ENCODE measurements around the gene SMC2. TPM values are rescaled to one million over a fixed set of nuclear protein-coding genes. Genes with fewer than 3 reads are reported as not detected.

The SMC2 gene
- total and polyA plus RNA-seq, 2 of the 13 experiments (the other 11 are each of a cell fraction or from before 2014, with no cell fraction given), result 5.6 to 36.7 TPM

GRCh38 chr9:104082168-104082567, 11.9 kb upstream of the SMC2 start:
- no peak for FAIRE-seq
- TF ChIP-seq CEBPZ (IDR thresholded peaks at IDR 0.05; ENCODE audit: low read length) (no peak), EZH2 (conservative IDR thresholded peaks at IDR 0.05; ENCODE audit: low read depth, low read length) (no peak), YEATS4 (CRISPR knock-in tag; IDR thresholded peaks at IDR 0.05; ENCODE audit: borderline replicate concordance) (no peak), ZNF556 (CRISPR knock-in tag; IDR thresholded peaks at IDR 0.05; ENCODE audit: borderline replicate concordance) (no peak), ZNF253 (CRISPR knock-in tag; IDR thresholded peaks at IDR 0.05; ENCODE audit: borderline replicate concordance) (no peak), SNAPC5 (CRISPR knock-in tag; IDR thresholded peaks at IDR 0.05; ENCODE audit: borderline replicate concordance) (no peak), ZNF350 (CRISPR knock-in tag; IDR thresholded peaks at IDR 0.05; ENCODE audit: borderline replicate concordance, low read depth) (no peak), MED1 (CRISPR knock-in tag; IDR thresholded peaks at IDR 0.05) (no peak), CERS6 (CRISPR knock-in tag; IDR thresholded peaks at IDR 0.05) (no peak), GATAD1 (CRISPR knock-in tag; IDR thresholded peaks at IDR 0.05) (no peak), TBX2 (CRISPR knock-in tag; IDR thresholded peaks at IDR 0.05; ENCODE audit: borderline replicate concordance) (no peak), BATF2 (CRISPR knock-in tag; IDR thresholded peaks at IDR 0.05) (no peak), SRY (CRISPR knock-in tag; IDR thresholded peaks at IDR 0.05) (no peak), ZNF652 (CRISPR knock-in tag; IDR thresholded peaks at IDR 0.05; ENCODE audit: borderline replicate concordance, low read depth) (no peak), ZMAT3 (CRISPR knock-in tag; conservative IDR thresholded peaks at IDR 0.05) (no peak), RFX1 (IDR thresholded peaks at IDR 0.05) (no peak), YY1 (IDR thresholded peaks at IDR 0.05; ENCODE audit: insufficient read depth, insufficient replicate concordance, low read depth, low read length) (no peak), NONO (IDR thresholded peaks at IDR 0.05) (no peak), NONO (CRISPR knock-in tag; conservative IDR thresholded peaks at IDR 0.05) (no peak), TBP (CRISPR knock-in tag; IDR thresholded peaks at IDR 0.05) (no peak)
- Histone ChIP-seq H3K36me3 (replicated peaks in 1 of 2; ENCODE audit: control insufficient read depth in 1 of 2, insufficient read depth in 2 of 2, low read length in 2 of 2) (no peaks in the 10 kb centered on the region), H4K20me1 (ENCODE audit: insufficient read depth, low read length) (no peaks in the 10 kb centered on the region), H3K27me3 (ENCODE audit: control insufficient read depth in 1 of 2, insufficient read depth in 2 of 2, low read length in 2 of 2) (no peaks in the 10 kb centered on the region), H3K79me2 (ENCODE audit: insufficient read depth, low read length) (no peaks in the 10 kb centered on the region), H3K4me3 (replicated peaks in 1 of 3; ENCODE audit: insufficient read depth in 1 of 3, low read depth in 2 of 3, low read length in 3 of 3) (no peak overlapping the region), H3K4me1 (ENCODE audit: insufficient read depth, low read length) (no peaks in the 10 kb centered on the region), H3K4me2 (ENCODE audit: low read depth, low read length) (no peak overlapping the region), H3K27ac (ENCODE audit: extremely low read length, insufficient read depth, low read length) (no peak overlapping the region), H2AFZ (ENCODE audit: low read length) (no peak overlapping the region), H3K9ac (ENCODE audit: insufficient read depth, low read depth, low read length) (no peak overlapping the region), H3K9me3 (ENCODE audit: low read length) (peaks cover 4% of the 10 kb centered on the region)
- no TSS peak for BruUV-seq (replicated peaks)
- DNase-seq (ENCODE audit: low spot score), result no peak
- POLR2A ChIA-PET, result no interaction called here
- intact Hi-C loops (cut with micrococcal nuclease; ENCODE audit: unreplicated experiment) (no loop called here), in situ Hi-C loops (cut with HindIII; ENCODE audit: extremely low pct_ligation_motif_present, low pct_unique_long_range_greater_than_20kb) (no loop called here)
- CTCF ChIA-PET (ENCODE audit: low intra/inter-chr PET ratio, low total read pairs), result no interaction called here
- 52% methylated on average over 1 of the region's 1 CpG for WGBS (ENCODE audit: low lambda C conversion rate)
- ATAC-seq, result no peak

Measured in HepG2 (cell line).